ENCODE results near the gene ADPRH.

GRCh38 chr3:119627461-119627860 is 48.2 kb downstream of the ADPRH start:
- no peak for TF ChIP-seq TEAD1 (CRISPR knock-in tag; IDR thresholded peaks at IDR 0.05)
- TF ChIP-seq CTCF (IDR thresholded peaks at IDR 0.05), result no peak
- TF ChIP-seq CREM (CRISPR knock-in tag; IDR thresholded peaks at IDR 0.05), result no peak
